HUES6 (cell line): ENCODE measurements around the gene C5orf63.
"Not testable (repeated sequence)": the region's sequence is repeated elsewhere in the genome, so short reads cannot be mapped to it uniquely, and the experiment has no call there.

Experiments used
- H3K27ac ChIP-seq: 2 replicates; pipeline ENCODE4 v1.7.0; 2013; ENCODE audit warnings: low read depth, mild to moderate bottlenecking, low read length, inconsistent platforms
- H3K27me3 ChIP-seq: 2 replicates; pipeline ENCODE4 v1.6.1; 2013; ENCODE audit warnings: low read length; ENCODE audit not compliant: control insufficient read depth, insufficient read depth
- H3K36me3 ChIP-seq: 2 replicates; pipeline ENCODE4 v1.6.1; 2013; ENCODE audit warnings: low read length; ENCODE audit not compliant: control insufficient read depth, insufficient read depth
- H3K4me1 ChIP-seq: 2 replicates; pipeline ENCODE4 v1.6.1; 2013; ENCODE audit warnings: low read length; ENCODE audit not compliant: control insufficient read depth, insufficient read depth
- H3K4me3 ChIP-seq: 2 replicates; pipeline ENCODE4 v1.5.1; 2013; ENCODE audit warnings: low read depth, low read length
- H3K9ac ChIP-seq: one replicate; pipeline ENCODE4 v1.6.1; 2013; ENCODE audit warnings: mild to moderate bottlenecking, low read length
- H3K9me3 ChIP-seq: 2 replicates; pipeline ENCODE4 v1.6.1; 2013; ENCODE audit warnings: low read depth, low read length; ENCODE audit not compliant: control insufficient read depth, insufficient read depth

The C5orf63 gene

GRCh38 chr5:127031147-127031862, 42.0 kb downstream of the C5orf63 start:
- no peaks in the 10 kb centered on the region for H3K36me3 ChIP-seq
- H3K4me1 ChIP-seq: peaks cover 24% of the 10 kb centered on the region
- H3K9ac ChIP-seq: peak overlapping the region; percentile 62
- H3K27ac ChIP-seq: no peak overlapping the region
- peak overlapping the region; percentile 99 for H3K4me3 ChIP-seq
- no peaks in the 10 kb centered on the region for H3K9me3 ChIP-seq
- peaks cover 35% of the 10 kb centered on the region for H3K27me3 ChIP-seq

GRCh38 chr5:127030259-127031146, 42.8 kb downstream of the C5orf63 start, which contains the start of gene MARCHF3:
TSS of gene MARCHF3 (minus strand) at chr5:127030558. CDS start at chr5:126918171, 112,387 bp downstream.
- H3K9me3 ChIP-seq: no peaks in the 10 kb centered on the region
- peaks cover 35% of the 10 kb centered on the region for H3K27me3 ChIP-seq
- peak within 1 kb of the TSS; percentile 72 for H3K9ac ChIP-seq
- H3K4me3 ChIP-seq: peak within 1 kb of the TSS; percentile 99
- H3K36me3 ChIP-seq: no peaks in the 10 kb centered on the region
- peaks cover 24% of the 10 kb centered on the region for H3K4me1 ChIP-seq
- H3K27ac ChIP-seq: no peak within 1 kb of the TSS

- H3K27me3 ChIP-seq: peaks cover 35% of the 10 kb centered on the region
- peak overlapping the region; percentile 72 for H3K9ac ChIP-seq
- no peaks in the 10 kb centered on the region for H3K36me3 ChIP-seq
- peak overlapping the region; percentile 99 for H3K4me3 ChIP-seq
- H3K27ac ChIP-seq: no peak overlapping the region
- H3K9me3 ChIP-seq: no peaks in the 10 kb centered on the region
- H3K4me1 ChIP-seq: peaks cover 24% of the 10 kb centered on the region
Measured at GRCh38 chr5:127029581-127030258, 43.6 kb downstream of the C5orf63 start.

GRCh38 chr5:127028822-127029457, 44.4 kb downstream of the C5orf63 start:
- peaks cover 35% of the 10 kb centered on the region for H3K27me3 ChIP-seq
- no peak overlapping the region for H3K27ac ChIP-seq
- peak overlapping the region; percentile 99 for H3K4me3 ChIP-seq
- no peak overlapping the region for H3K9ac ChIP-seq
- H3K4me1 ChIP-seq: peaks cover 24% of the 10 kb centered on the region
- H3K9me3 ChIP-seq: no peaks in the 10 kb centered on the region
- H3K36me3 ChIP-seq: no peaks in the 10 kb centered on the region

GRCh38 chr5:127027539-127027938, 45.8 kb downstream of the C5orf63 start:
- Histone ChIP-seq H3K9ac (no peak overlapping the region), H3K27ac (no peak overlapping the region), H3K4me3 (no peak overlapping the region), H3K27me3 (peaks cover 31% of the 10 kb centered on the region), H3K36me3 (no peaks in the 10 kb centered on the region), H3K4me1 (peaks cover 24% of the 10 kb centered on the region), H3K9me3 (no peaks in the 10 kb centered on the region)

- Histone ChIP-seq H3K9me3 (no peaks in the 10 kb centered on the region), H3K4me3 (no peak overlapping the region), H3K27ac (no peak overlapping the region), H3K36me3 (no peaks in the 10 kb centered on the region), H3K27me3 (peaks cover 21% of the 10 kb centered on the region), H3K4me1 (peaks cover 17% of the 10 kb centered on the region), H3K9ac (no peak overlapping the region)
Measured at GRCh38 chr5:127026166-127026565, 47.1 kb downstream of the C5orf63 start.

- H3K9ac ChIP-seq: no peak overlapping the region
- no peak overlapping the region for H3K4me3 ChIP-seq
- H3K36me3 ChIP-seq: no peaks in the 10 kb centered on the region
- H3K4me1 ChIP-seq: peaks cover 17% of the 10 kb centered on the region
- H3K9me3 ChIP-seq: no peaks in the 10 kb centered on the region
- peaks cover 18% of the 10 kb centered on the region for H3K27me3 ChIP-seq
- H3K27ac ChIP-seq: no peak overlapping the region
Measured at GRCh38 chr5:127025467-127025866, 47.8 kb downstream of the C5orf63 start.

GRCh38 chr5:127024821-127025220, 48.5 kb downstream of the C5orf63 start:
- no peak overlapping the region for H3K4me3 ChIP-seq
- peaks cover 14% of the 10 kb centered on the region for H3K27me3 ChIP-seq
- H3K36me3 ChIP-seq: no peaks in the 10 kb centered on the region
- no peak overlapping the region for H3K9ac ChIP-seq
- peaks cover 17% of the 10 kb centered on the region for H3K4me1 ChIP-seq
- no peak overlapping the region for H3K27ac ChIP-seq
- no peaks in the 10 kb centered on the region for H3K9me3 ChIP-seq

- not testable (repeated sequence) for H3K36me3 ChIP-seq, H3K9ac ChIP-seq, H3K27me3 ChIP-seq, H3K9me3 ChIP-seq, H3K4me3 ChIP-seq, H3K27ac ChIP-seq
- peaks cover 10% of the 10 kb centered on the region for H3K4me1 ChIP-seq
Measured at GRCh38 chr5:127023552-127024191, 49.6 kb downstream of the C5orf63 start.

GRCh38 chr5:127022846-127023245, 50.5 kb downstream of the C5orf63 start:
- H3K9me3 ChIP-seq: no peaks in the 10 kb centered on the region
- H3K4me1 ChIP-seq: peaks cover 10% of the 10 kb centered on the region
- H3K9ac ChIP-seq: no peak overlapping the region
- H3K27me3 ChIP-seq: no peaks in the 10 kb centered on the region
- H3K4me3 ChIP-seq: no peak overlapping the region
- no peak overlapping the region for H3K27ac ChIP-seq
- H3K36me3 ChIP-seq: no peaks in the 10 kb centered on the region
